AG09319 (cell line): ENCODE data around the gene GLT6D1.

ENCODE experiments used
- DNase-seq: peaks from one replicate; pipeline ENCODE4 v3.0.0-alpha.2; 2010; ENCODE audit warnings: low read depth; ENCODE audit errors: extremely low read depth
- CTCF ChIP-seq: IDR thresholded peaks from 2 replicates; pipeline ENCODE4 v1.5.1; 2011; ENCODE audit warnings: low read depth, mild to moderate bottlenecking, inconsistent platforms, low read length, moderate library complexity

GLT6D1 gene

GRCh38 chr9:135659252-135659651 is 19.9 kb upstream of the GLT6D1 start:
- DNase-seq = no peak
- no peak for TF ChIP-seq CTCF

GRCh38 chr9:135657416-135657815 is 18.1 kb upstream of the GLT6D1 start:
- DNase-seq = no peak
- TF ChIP-seq CTCF = no peak

- DNase-seq = no peak
- TF ChIP-seq CTCF = no peak
Observed at GRCh38 chr9:135655317-135655716, 16.0 kb upstream of the GLT6D1 start.

GRCh38 chr9:135650408-135650807 is 11.1 kb upstream of the GLT6D1 start:
- DNase-seq = no peak
- TF ChIP-seq CTCF = no peak

GRCh38 chr9:135649508-135649907 is 10.2 kb upstream of the GLT6D1 start:
- DNase-seq = no peak
- no peak for TF ChIP-seq CTCF

GRCh38 chr9:135648494-135649410 is 9.4 kb upstream of the GLT6D1 start:
- no peak for DNase-seq
- TF ChIP-seq CTCF = no peak

- no peak for DNase-seq
- no peak for TF ChIP-seq CTCF
Observed at GRCh38 chr9:135647884-135648283, 8.5 kb upstream of the GLT6D1 start.
